ENCODE results near the gene GP1BB. TPM values are rescaled to one million over a fixed set of nuclear protein-coding genes. Genes with fewer than 3 reads are reported as not detected.

The GP1BB gene
- total and polyA plus RNA-seq, 2 of the 4 experiments (the other 2 are of a cell fraction) = 0.18 to 1.5 TPM

GRCh38 chr22:19681863-19682245 lies 41.5 kb upstream of the GP1BB start:
- H3K23ac ChIP-seq (ENCODE audit: low read depth, low read length) = no peak overlapping the region
- H3K4me1 ChIP-seq (ENCODE audit: control insufficient read depth, insufficient read depth, low read length) = no peaks in the 10 kb centered on the region; the same call in 1 of the 2 replicates
- whole genome bisulfite sequencing, 2 experiments (ENCODE audit: extremely low coverage in 2 of 2, insufficient read length in 1 of 2) = no CpG with 5 or more reads among the region's 6 CpGs
- no peak overlapping the region for H4K91ac ChIP-seq (ENCODE audit: insufficient read depth, low read depth, low read length)
- H3K4ac ChIP-seq (ENCODE audit: low read depth, low read length) = no peak overlapping the region
- H2AK9ac ChIP-seq (replicated peaks; ENCODE audit: low read depth, low read length, poor library complexity) = no peak overlapping the region
- no peak overlapping the region for H3K4me3 ChIP-seq (ENCODE audit: insufficient read depth, low read depth, low read length)
- H2BK5ac ChIP-seq (ENCODE audit: low read depth, low read length, poor library complexity, severe bottlenecking) = no peak overlapping the region
- no peak overlapping the region for H2AK5ac ChIP-seq (ENCODE audit: low read depth, low read length)
- H4K5ac ChIP-seq (ENCODE audit: low read depth, low read length) = no peak overlapping the region
- intact Hi-C loops (cut with micrococcal nuclease) = no loop called here
- H2BK15ac ChIP-seq (ENCODE audit: low read depth, low read length) = no peak overlapping the region
- no peak overlapping the region for H2AFZ ChIP-seq (replicated peaks; ENCODE audit: low read length, poor library complexity)
- no peak overlapping the region for H4K8ac ChIP-seq (ENCODE audit: low read depth in 2 of 2, low read length in 2 of 2)
- H3K9ac ChIP-seq (ENCODE audit: low read depth, low read length) = no peak overlapping the region
- no peak overlapping the region for H3K14ac ChIP-seq (replicated peaks; ENCODE audit: low read depth, low read length)
- CTCF ChIA-PET = no interaction called here
- no peak overlapping the region for H2BK120ac ChIP-seq (ENCODE audit: low read depth, low read length)
- no peaks in the 10 kb centered on the region for H4K20me1 ChIP-seq (ENCODE audit: insufficient read depth, low read length)
- ATAC-seq (ENCODE audit: low read depth) (no peak), DNase-seq (no peak)
- H3K36me3 ChIP-seq (ENCODE audit: control insufficient read depth, insufficient read depth, low read length) = no peaks in the 10 kb centered on the region
- H3K9me3 ChIP-seq (ENCODE audit: control insufficient read depth, insufficient read depth, low read length) = peaks cover 2% of the 10 kb centered on the region; the same call in 1 of the 2 replicates
- H3K27me3 ChIP-seq (ENCODE audit: control insufficient read depth, insufficient read depth, low read length) = peaks cover 13% of the 10 kb centered on the region
- H3K79me1 ChIP-seq (ENCODE audit: low read depth in 1 of 2, low read length in 2 of 2) = no peaks in the 10 kb centered on the region
- no peak overlapping the region for H3K18ac ChIP-seq (ENCODE audit: low read depth, low read length)
- H2BK20ac ChIP-seq (ENCODE audit: low read depth, low read length) = no peak overlapping the region
- in situ Hi-C loops (cut with MboI; ENCODE audit: low sequenced_read_pairs) = no loop called here
- no peak overlapping the region for H3K4me2 ChIP-seq (ENCODE audit: low read depth, low read length)
- TF ChIP-seq MAZ (IDR thresholded peaks at IDR 0.05; ENCODE audit: borderline replicate concordance, low read depth, low read length) (no peak), FOS (IDR thresholded peaks at IDR 0.05; ENCODE audit: low read depth, low read length) (no peak), RFX5 (IDR thresholded peaks at IDR 0.05; ENCODE audit: low read depth, low read length) (no peak), CEBPB (IDR thresholded peaks at IDR 0.05; ENCODE audit: low read depth, low read length) (no peak), MAFK (IDR thresholded peaks at IDR 0.05; ENCODE audit: low read depth, low read length) (no peak), CHD1 (IDR thresholded peaks at IDR 0.05; ENCODE audit: low read depth, low read length) (no peak), ELK1 (IDR thresholded peaks at IDR 0.05; ENCODE audit: borderline replicate concordance, low read depth, low read length) (no peak), POLR2A (IDR thresholded peaks at IDR 0.05; ENCODE audit: low read depth, low read length) (no peak), NFE2L2 (IDR thresholded peaks at IDR 0.05; ENCODE audit: low read depth, low read length) (no peak), RCOR1 (IDR thresholded peaks at IDR 0.05; ENCODE audit: insufficient replicate concordance, low read length) (no peak), MXI1 (IDR thresholded peaks at IDR 0.05; ENCODE audit: borderline replicate concordance, low read depth, low read length) (no peak)
- no TSS peak for BruUV-seq (replicated peaks)
- POLR2A ChIA-PET (ENCODE audit: unreplicated experiment) = no interaction called here
- no peaks in the 10 kb centered on the region for H3K9me1 ChIP-seq (ENCODE audit: insufficient read depth, low read length)
- no peak overlapping the region for H3K56ac ChIP-seq (ENCODE audit: extremely low read depth, insufficient read depth, low read length)
- no peak overlapping the region for H3K27ac ChIP-seq (ENCODE audit: insufficient read depth, low read length)
- dilution Hi-C loops (cut with HindIII; ENCODE audit: low sequenced_read_pairs, unreplicated experiment) = no loop called here

Measured in IMR-90 (cell line).